HFFc6 (cell line): ENCODE measurements around the gene BDNF. TPM values are rescaled to one million over a fixed set of nuclear protein-coding genes. Genes with fewer than 3 reads are reported as not detected.

Experiments
- DNase-seq: peaks from one replicate; pipeline ENCODE4 v3.0.0-alpha.2; 2018
- H3K27ac Mint-ChIP-seq: 2 replicates; pipeline ENCODE4 v1.8.0; 2020; ENCODE audit warnings: mild to moderate bottlenecking, mixed read lengths
- H3K27me3 Mint-ChIP-seq: 2 replicates; pipeline ENCODE4 v1.8.0; 2021; ENCODE audit warnings: mild to moderate bottlenecking, moderate library complexity, mixed read lengths; ENCODE audit not compliant: insufficient read depth
- H3K36me3 Mint-ChIP-seq: 2 replicates; pipeline ENCODE4 v1.8.0; 2021; ENCODE audit warnings: low read depth, mixed read lengths
- H3K4me1 Mint-ChIP-seq: 2 replicates; pipeline ENCODE4 v1.8.0; 2020; ENCODE audit warnings: low read depth, mixed read lengths
- H3K4me3 Mint-ChIP-seq: 2 replicates; pipeline ENCODE4 v1.8.0; 2020; ENCODE audit warnings: mild to moderate bottlenecking, moderate library complexity, mixed read lengths
- H3K9me3 Mint-ChIP-seq: 2 replicates; pipeline ENCODE4 v1.8.0; 2020; ENCODE audit warnings: mild to moderate bottlenecking, mixed read lengths
- total RNA-seq, 6 experiments: library from RNA; stranded (reverse); fragmentation: NEBNext Ultra II Directional; extraction: Animal tissue kit (Norgen Biotek cat#: 25700); gene quantifications; 2 replicates in 1 of 6; 3 replicates in 5 of 6; pipeline ENCODE4 v1.2.3, GENCODE V29; 2021
- TF ChIP-seq, protein P1 (sequence below): fragments of 200-600 bp; sonication (generic); IDR thresholded peaks from 2 replicates; pipeline ENCODE4 v1.5.0; 2021; ENCODE audit warnings: antibody characterized with exemption, mild to moderate bottlenecking

Gene BDNF
- total RNA-seq, 6 experiments from 2014 or later, result 62.1 to 92.2 (median 90.0) TPM

DNA sequence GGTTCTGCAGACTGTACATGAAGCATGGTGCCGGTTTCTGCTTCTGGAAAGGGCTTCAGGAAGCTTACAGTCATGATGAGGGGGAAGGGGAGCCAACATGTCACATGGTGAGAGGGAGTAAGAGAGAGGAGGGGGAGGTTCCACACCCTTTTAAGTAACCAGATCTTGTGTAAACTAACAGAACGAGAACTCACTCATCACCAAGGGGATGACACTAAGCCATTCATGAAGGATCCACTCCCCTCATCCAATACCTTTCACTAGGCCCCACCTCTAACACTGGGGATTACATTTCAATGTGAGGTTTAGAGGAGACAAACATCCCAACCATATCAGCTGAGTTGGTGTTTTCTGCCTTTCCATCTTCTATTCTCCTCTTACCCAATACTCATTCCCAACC, 83.5 kb downstream of the BDNF start:
- H3K4me3 Mint-ChIP-seq, result no peak overlapping the region
- H3K9me3 Mint-ChIP-seq, result no peaks in the 10 kb centered on the region
- H3K27ac Mint-ChIP-seq, result no peak overlapping the region
- peaks cover 3% of the 10 kb centered on the region; the same call in 1 of the 2 replicates for H3K27me3 Mint-ChIP-seq
- peaks cover 48% of the 10 kb centered on the region for H3K4me1 Mint-ChIP-seq
- H3K36me3 Mint-ChIP-seq, result no peaks in the 10 kb centered on the region
- DNase-seq, result no peak
- TF ChIP-seq, protein P1, sequence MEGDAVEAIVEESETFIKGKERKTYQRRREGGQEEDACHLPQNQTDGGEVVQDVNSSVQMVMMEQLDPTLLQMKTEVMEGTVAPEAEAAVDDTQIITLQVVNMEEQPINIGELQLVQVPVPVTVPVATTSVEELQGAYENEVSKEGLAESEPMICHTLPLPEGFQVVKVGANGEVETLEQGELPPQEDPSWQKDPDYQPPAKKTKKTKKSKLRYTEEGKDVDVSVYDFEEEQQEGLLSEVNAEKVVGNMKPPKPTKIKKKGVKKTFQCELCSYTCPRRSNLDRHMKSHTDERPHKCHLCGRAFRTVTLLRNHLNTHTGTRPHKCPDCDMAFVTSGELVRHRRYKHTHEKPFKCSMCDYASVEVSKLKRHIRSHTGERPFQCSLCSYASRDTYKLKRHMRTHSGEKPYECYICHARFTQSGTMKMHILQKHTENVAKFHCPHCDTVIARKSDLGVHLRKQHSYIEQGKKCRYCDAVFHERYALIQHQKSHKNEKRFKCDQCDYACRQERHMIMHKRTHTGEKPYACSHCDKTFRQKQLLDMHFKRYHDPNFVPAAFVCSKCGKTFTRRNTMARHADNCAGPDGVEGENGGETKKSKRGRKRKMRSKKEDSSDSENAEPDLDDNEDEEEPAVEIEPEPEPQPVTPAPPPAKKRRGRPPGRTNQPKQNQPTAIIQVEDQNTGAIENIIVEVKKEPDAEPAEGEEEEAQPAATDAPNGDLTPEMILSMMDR, result no peak

DNA sequence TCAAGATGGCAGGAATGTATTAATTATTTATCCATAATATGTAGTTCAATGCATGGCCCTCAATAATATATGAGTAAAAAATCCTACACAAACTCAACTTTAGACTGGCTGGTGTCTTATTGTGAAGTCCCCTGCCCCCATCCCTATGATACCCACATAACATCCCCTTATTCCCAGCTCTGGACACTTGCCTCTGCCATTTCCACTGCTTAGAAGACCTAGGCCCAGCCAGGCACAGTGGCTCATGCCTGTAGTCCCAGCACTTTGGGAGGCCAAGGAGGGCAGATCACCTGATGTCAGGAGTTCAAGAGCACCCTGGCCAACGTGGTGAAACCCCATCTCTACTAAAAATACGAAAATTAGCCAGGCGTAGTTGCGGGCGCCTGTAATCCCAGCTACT, 84.4 kb downstream of the BDNF start:
- Mint-ChIP-seq H3K27me3 (peaks cover 3% of the 10 kb centered on the region; the same call in 1 of the 2 replicates), H3K36me3 (no peaks in the 10 kb centered on the region), H3K9me3 (no peaks in the 10 kb centered on the region), H3K4me1 (peaks cover 48% of the 10 kb centered on the region), H3K4me3 (no peak overlapping the region), H3K27ac (no peak overlapping the region)
- TF ChIP-seq, protein P1, result no peak
- no peak for DNase-seq

DNA sequence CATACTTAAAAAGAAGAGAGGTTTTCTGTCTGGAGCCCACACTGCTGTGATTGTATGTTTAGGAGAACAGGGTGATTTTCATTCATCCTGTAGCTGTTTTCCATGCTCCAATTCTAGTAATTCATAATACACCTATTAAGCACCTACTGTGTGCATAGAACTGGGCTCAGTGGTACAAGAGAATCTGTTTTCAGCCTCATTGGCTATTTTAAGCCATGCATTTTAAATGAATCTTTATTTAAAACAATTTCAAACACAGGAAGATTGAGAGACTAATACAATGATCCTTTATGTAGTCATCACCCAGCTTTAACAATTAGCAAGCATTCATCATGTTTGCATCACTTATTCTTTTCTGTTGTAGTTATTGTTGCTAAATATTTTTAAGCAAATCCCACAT, 86.2 kb downstream of the BDNF start:
- no peak for DNase-seq
- H3K9me3 Mint-ChIP-seq, result no peaks in the 10 kb centered on the region
- no peak overlapping the region for H3K4me3 Mint-ChIP-seq
- H3K36me3 Mint-ChIP-seq, result no peaks in the 10 kb centered on the region
- no peaks in the 10 kb centered on the region for H3K27me3 Mint-ChIP-seq
- TF ChIP-seq, protein P1, result no peak
- peaks cover 46% of the 10 kb centered on the region for H3K4me1 Mint-ChIP-seq
- H3K27ac Mint-ChIP-seq, result no peak overlapping the region

DNA sequence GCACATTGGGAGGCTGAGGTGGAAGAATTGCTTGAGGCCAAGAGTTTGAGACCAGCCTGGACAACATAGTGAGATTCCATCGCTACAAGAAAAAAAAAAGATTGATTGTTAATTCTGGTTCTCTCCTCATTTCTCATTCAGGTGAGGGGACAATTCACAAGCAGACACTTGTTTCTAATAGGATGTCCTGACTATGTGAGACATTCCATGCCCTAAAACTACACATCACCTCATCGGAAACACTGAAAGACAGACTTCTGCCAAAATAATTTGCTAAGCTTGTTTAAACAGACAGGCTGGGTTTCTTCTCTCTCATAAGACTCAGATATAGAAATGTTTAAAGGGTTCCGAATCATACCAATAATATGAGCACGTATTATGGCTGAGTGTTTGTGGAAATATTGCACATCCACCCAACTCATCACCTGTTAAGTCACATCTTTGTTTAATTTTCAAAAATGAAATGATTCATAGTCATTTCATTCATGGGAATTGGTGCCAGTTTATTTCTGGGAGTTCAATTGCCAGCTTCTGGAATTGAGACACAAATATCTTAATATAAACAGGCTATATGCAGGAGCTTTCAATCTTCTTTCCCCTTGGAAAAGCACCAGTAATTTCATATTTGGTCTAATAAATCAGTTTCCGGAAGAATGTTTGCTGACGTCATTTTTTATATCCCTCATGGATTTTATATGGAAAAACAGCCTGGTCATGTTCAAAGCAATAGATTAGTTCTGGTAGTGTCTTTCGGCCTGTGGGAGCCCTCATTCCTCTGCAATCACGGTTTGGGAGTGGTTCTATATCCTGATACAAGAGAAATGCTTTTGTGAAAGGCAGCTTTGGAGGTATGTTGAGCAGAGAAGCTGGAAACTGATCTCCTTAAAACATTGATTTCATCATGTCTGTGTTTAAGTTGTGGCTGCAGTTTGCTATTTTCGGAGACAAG, 87.0 kb downstream of the BDNF start:
- Mint-ChIP-seq H3K4me1 (peaks cover 37% of the 10 kb centered on the region), H3K36me3 (no peaks in the 10 kb centered on the region), H3K9me3 (no peaks in the 10 kb centered on the region), H3K27me3 (no peaks in the 10 kb centered on the region), H3K27ac (no peak overlapping the region), H3K4me3 (no peak overlapping the region)
- TF ChIP-seq, protein P1, result no peak
- no peak for DNase-seq

DNA sequence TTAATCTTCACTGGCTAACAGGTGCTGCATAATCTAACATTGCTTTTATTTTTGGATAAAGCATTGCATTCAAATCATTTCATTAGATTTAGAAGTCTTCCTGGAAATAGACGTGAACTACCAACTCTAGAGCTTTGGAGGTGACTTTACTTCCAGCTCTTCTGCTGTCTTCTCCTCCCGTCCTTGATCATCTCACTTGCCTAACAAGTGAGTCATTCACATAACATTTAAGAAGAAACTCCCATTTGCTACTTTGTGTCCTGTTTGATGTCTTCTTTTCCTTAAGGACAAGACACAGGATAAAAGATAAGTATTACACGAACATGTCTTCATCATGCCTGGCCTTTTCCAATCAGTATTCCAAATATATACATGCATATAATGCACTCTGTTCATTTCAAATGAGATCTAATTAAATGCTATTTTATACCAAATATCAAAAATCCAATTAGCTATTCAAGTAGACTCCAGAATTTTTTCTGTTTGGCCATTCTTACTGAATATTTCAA, 88.3 kb downstream of the BDNF start:
- no peak for DNase-seq
- H3K36me3 Mint-ChIP-seq, result no peaks in the 10 kb centered on the region
- TF ChIP-seq, protein P1, result no peak
- no peak overlapping the region for H3K27ac Mint-ChIP-seq
- no peaks in the 10 kb centered on the region for H3K9me3 Mint-ChIP-seq
- H3K4me1 Mint-ChIP-seq, result peaks cover 35% of the 10 kb centered on the region
- H3K27me3 Mint-ChIP-seq, result no peaks in the 10 kb centered on the region
- no peak overlapping the region for H3K4me3 Mint-ChIP-seq
